Fibroblast of lung (primary cell): ENCODE results near the gene PTGES2. TPM values are rescaled to one million over a fixed set of nuclear protein-coding genes. Genes with fewer than 3 reads are reported as not detected.
A peak's percentile ranks its signal among the peaks of the same experiment; 100 is the strongest.

Experiments used
- DNase-seq, 2 donors: peaks; one replicate each; pipeline versions ENCODE4 v3.0.0 to v3.0.0-alpha.2; 2010; ENCODE audit warnings: low read depth in 2 of 2
- H2AFZ ChIP-seq: 2 replicates; pipeline ENCODE4 v1.5.1; 2012; ENCODE audit warnings: low read length, control low read depth, inconsistent platforms
- H3K27ac ChIP-seq: 2 replicates; pipeline ENCODE4 v1.5.1; 2011; ENCODE audit warnings: low read length, control low read depth; ENCODE audit not compliant: insufficient read depth
- H3K27me3 ChIP-seq: 2 replicates; pipeline ENCODE4 v1.5.1; 2011; ENCODE audit warnings: mild to moderate bottlenecking, low read length; ENCODE audit not compliant: control insufficient read depth, insufficient read depth
- H3K36me3 ChIP-seq: 2 replicates; pipeline ENCODE4 v1.5.1; 2011; ENCODE audit warnings: low read length; ENCODE audit not compliant: control insufficient read depth, insufficient read depth
- H3K4me1 ChIP-seq: 2 replicates; pipeline ENCODE4 v1.5.1; 2011; ENCODE audit warnings: low read length; ENCODE audit not compliant: control insufficient read depth, insufficient read depth; ENCODE audit errors: extremely low read depth
- H3K4me2 ChIP-seq: 2 replicates; pipeline ENCODE4 v1.5.1; 2011; ENCODE audit warnings: low read length, control low read depth; ENCODE audit not compliant: insufficient read depth; ENCODE audit errors: extremely low read depth
- H3K4me3 ChIP-seq, 4 experiments: fragments of 200-600 bp in 1 of 4; sonication (generic) in 1 of 4; replicated peaks in 1 of 4; 2 replicates each; pipeline ENCODE4 v1.5.1; 2011 to 2016; ENCODE audit warnings: low read length in 4 of 4, low read depth in 3 of 4, mild to moderate bottlenecking in 3 of 4, control low read depth in 2 of 4, inconsistent platforms in 1 of 4, mixed read lengths in 1 of 4; ENCODE audit not compliant: insufficient read depth in 1 of 4; ENCODE audit errors: control extremely low read depth in 1 of 4
- H3K79me2 ChIP-seq: 2 replicates; pipeline ENCODE4 v1.5.1; 2012; ENCODE audit warnings: mild to moderate bottlenecking, low read length, inconsistent platforms; ENCODE audit not compliant: control insufficient read depth, insufficient read depth
- H3K9ac ChIP-seq: 2 replicates; pipeline ENCODE4 v1.5.1; 2011; ENCODE audit warnings: mild to moderate bottlenecking, low read length, control low read depth; ENCODE audit not compliant: insufficient read depth
- H3K9me3 ChIP-seq: 2 replicates; pipeline ENCODE4 v1.5.1; 2012; ENCODE audit warnings: low read depth, low read length; ENCODE audit not compliant: control insufficient read depth, insufficient read depth
- H4K20me1 ChIP-seq: 2 replicates; pipeline ENCODE4 v1.5.1; 2011; ENCODE audit warnings: low read length; ENCODE audit not compliant: control insufficient read depth, insufficient read depth; ENCODE audit errors: extremely low read depth
- CTCF ChIP-seq, 2 donors: IDR thresholded peaks in 1 of 2; conservative IDR thresholded peaks in 1 of 2; 1 replicate in 1 of 2; 2 replicates in 1 of 2; pipeline ENCODE4 v1.5.1; 2011 to 2012; ENCODE audit warnings: low read length in 2 of 2, control low read depth in 1 of 2, inconsistent platforms in 1 of 2, low read depth in 1 of 2, mild to moderate bottlenecking in 1 of 2
- EZH2 ChIP-seq: IDR thresholded peaks from 2 replicates; pipeline ENCODE4 v1.5.1; 2012; ENCODE audit warnings: low read length, control low read depth, mild to moderate bottlenecking; ENCODE audit errors: missing control alignments
- polyA minus RNA-seq: library from RNA; depleted of rRNA, polyadenylated mRNA; stranded (reverse); fragments of >200 nt; gene quantifications from 2 replicates; pipeline ENCODE4 v1.2.3, GENCODE V29; 2011; ENCODE audit warnings: low replicate concordance
- polyA plus RNA-seq, 2 donors: library from polyadenylated mRNA; depleted of rRNA in 1 of 2; stranded (reverse) in 1 of 2; unstranded in 1 of 2; fragments of >200 nt; gene quantifications; 2 replicates each; pipeline ENCODE4 v1.2.1, GENCODE V29; 2011 to 2012; ENCODE audit warnings: missing spikeins in 1 of 2
- total RNA-seq: library from RNA; depleted of rRNA; stranded (reverse); fragments of >200 nt; gene quantifications from 2 replicates; pipeline ENCODE4 v1.2.1, GENCODE V29; 2014

PTGES2 gene
- total RNA-seq (57.3 and 57.6 TPM in 2 replicates), polyA plus RNA-seq (44.8 and 60.7 TPM in 2 replicates), polyA minus RNA-seq (38.8 and 98.7 TPM in 2 replicates)
- polyA plus RNA-seq (2012) = 47.2 and 75.5 TPM in 2 replicates

GRCh38 chr9:128127568-128127989, at the start of gene PTGES2:
TSS of gene PTGES2 (minus strand) at chr9:128127729. CDS start at chr9:128127717, 12 bp downstream.
- peak; percentile 81 to 86 for DNase-seq
- peak within 1 kb of the TSS; percentile 95 for H3K4me2 ChIP-seq
- H3K36me3 ChIP-seq = peaks cover 4% of the 10 kb centered on the region
- H3K79me2 ChIP-seq = peaks cover 10% of the 10 kb centered on the region
- H3K4me1 ChIP-seq = peaks cover 13% of the 10 kb centered on the region
- TF ChIP-seq EZH2 (no peak), CTCF (conservative IDR thresholded peaks at IDR 0.05 in 1 of 2, IDR thresholded peaks at IDR 0.05 in 1 of 2; ENCODE audit: low read depth in 1 of 2, low read length in 2 of 2) (no peak)
- H4K20me1 ChIP-seq = no peaks in the 10 kb centered on the region
- H3K27ac ChIP-seq = peak within 1 kb of the TSS; percentile 95
- peak within 1 kb of the TSS; percentile 98 for H3K9ac ChIP-seq
- H3K4me3 ChIP-seq = peak within 1 kb of the TSS; percentile 75 to 93 (median 88)
- H3K9me3 ChIP-seq = no peaks in the 10 kb centered on the region
- peaks cover 6% of the 10 kb centered on the region for H3K27me3 ChIP-seq
- peak within 1 kb of the TSS; percentile 93 for H2AFZ ChIP-seq

GRCh38 chr9:128175726-128176125, 48.2 kb upstream of the PTGES2 start:
- Histone ChIP-seq H3K9me3 (no peaks in the 10 kb centered on the region), H4K20me1 (no peaks in the 10 kb centered on the region), H3K27ac (no peak overlapping the region), H3K36me3 (peaks cover 36% of the 10 kb centered on the region), H3K4me1 (no peaks in the 10 kb centered on the region), H3K79me2 (no peaks in the 10 kb centered on the region), H3K9ac (no peak overlapping the region), H3K27me3 (no peaks in the 10 kb centered on the region), H3K4me2 (no peak overlapping the region), H2AFZ (no peak overlapping the region), H3K4me3 (no peak overlapping the region)
- no peak for TF ChIP-seq CTCF (conservative IDR thresholded peaks at IDR 0.05 in 1 of 2, IDR thresholded peaks at IDR 0.05 in 1 of 2; ENCODE audit: low read depth in 1 of 2, low read length in 2 of 2)
- no peak for TF ChIP-seq EZH2
- DNase-seq = no peak

GRCh38 chr9:128175102-128175563, 47.6 kb upstream of the PTGES2 start:
- H3K27ac ChIP-seq = no peak overlapping the region
- peak; percentile 71 to 82 for DNase-seq
- no peaks in the 10 kb centered on the region for H3K79me2 ChIP-seq
- H4K20me1 ChIP-seq = no peaks in the 10 kb centered on the region
- no peak overlapping the region for H3K4me3 ChIP-seq
- H3K4me1 ChIP-seq = no peaks in the 10 kb centered on the region
- H2AFZ ChIP-seq = no peak overlapping the region
- H3K27me3 ChIP-seq = no peaks in the 10 kb centered on the region
- H3K9me3 ChIP-seq = no peaks in the 10 kb centered on the region
- no peak for TF ChIP-seq CTCF (conservative IDR thresholded peaks at IDR 0.05 in 1 of 2, IDR thresholded peaks at IDR 0.05 in 1 of 2; ENCODE audit: low read depth in 1 of 2, low read length in 2 of 2)
- no peak overlapping the region for H3K4me2 ChIP-seq
- no peak overlapping the region for H3K9ac ChIP-seq
- peaks cover 34% of the 10 kb centered on the region for H3K36me3 ChIP-seq
